SK-N-SH (cell line): Measurements from ENCODE around the gene TMEM245. TPM values are rescaled to one million over a fixed set of nuclear protein-coding genes. Genes with fewer than 3 reads are reported as not detected.

Experiments
- CTCF ChIA-PET: fragments of 300-600, 350-600 bp; formaldehyde crosslinking; extraction: SDS; loops from one replicate; lab custom pipeline; 2021; lab: Yijun Ruan, JAX
- POLR2A ChIA-PET: fragments of 350-600 bp; sonication (Branson Sonifier 250); formaldehyde crosslinking; extraction: SDS; loops from one replicate; lab custom pipeline; 2020; ENCODE audit warnings: antibody characterized with exemption, inconsistent platforms; lab: Yijun Ruan, JAX
- DNase-seq: peaks from one replicate; pipeline ENCODE4 v3.0.0; 2012
- H2AFZ ChIP-seq: fragments of 200-600 bp; sonication (generic); 2 replicates; pipeline ENCODE4 v1.8.1; 2016; ENCODE audit warnings: antibody characterized with exemption, mild to moderate bottlenecking, low read depth
- H3F3A ChIP-seq: fragments of 200-600 bp; sonication (generic); replicated peaks from 2 replicates; pipeline ENCODE3; 2016; ENCODE audit warnings: antibody characterized with exemption, mild to moderate bottlenecking; ENCODE audit not compliant: insufficient read depth
- H3K27ac ChIP-seq, 2 experiments: fragments of 200-500 bp in 1 of 2; fragments of 200-600 bp in 1 of 2; sonication (Bioruptor generic) in 1 of 2; sonication (generic), shearing (Covaris generic) in 1 of 2; 2 replicates each; pipeline versions ENCODE4 v1.5.1 to v1.6.1; 2014 to 2016; ENCODE audit warnings: low read depth in 2 of 2, inconsistent platforms in 1 of 2, low read length in 1 of 2, mild to moderate bottlenecking in 1 of 2, mixed read lengths in 1 of 2
- H3K27me3 ChIP-seq: fragments of 200-600 bp; sonication (generic), shearing (Covaris generic); 2 replicates; pipeline ENCODE4 v1.6.1; 2016; ENCODE audit warnings: mixed run types; ENCODE audit not compliant: insufficient read depth
- H3K36me3 ChIP-seq, 2 experiments: fragments of 200-500 bp in 1 of 2; fragments of 200-600 bp in 1 of 2; sonication (Bioruptor generic) in 1 of 2; sonication (generic) in 1 of 2; replicated peaks in 1 of 2; 2 replicates each; pipeline versions ENCODE3 to v1.5.1; 2014 to 2016; ENCODE audit warnings: low read length in 1 of 2, mild to moderate bottlenecking in 1 of 2; ENCODE audit not compliant: insufficient read depth in 2 of 2, control insufficient read depth in 1 of 2
- H3K4me1 ChIP-seq, 2 experiments: fragments of 200-500 bp in 1 of 2; fragments of 200-600 bp in 1 of 2; sonication (Bioruptor generic) in 1 of 2; sonication (generic), shearing (Covaris generic) in 1 of 2; 2 replicates each; pipeline versions ENCODE4 v1.5.1 to v1.6.1; 2014 to 2016; ENCODE audit warnings: low read depth in 1 of 2, low read length in 1 of 2, mixed run types in 1 of 2; ENCODE audit not compliant: insufficient read depth in 2 of 2, control insufficient read depth in 1 of 2
- H3K4me2 ChIP-seq: fragments of 200-600 bp; sonication (generic), shearing (Covaris generic); 2 replicates; pipeline ENCODE4 v1.6.1; 2017; ENCODE audit warnings: mixed run types
- H3K4me3 ChIP-seq, 2 experiments: fragments of 200-500 bp in 1 of 2; fragments of 200-600 bp in 1 of 2; sonication (Bioruptor generic) in 1 of 2; sonication (generic), shearing (Covaris generic) in 1 of 2; 2 replicates each; pipeline versions ENCODE4 v1.5.1 to v1.8.1; 2014 to 2016; ENCODE audit warnings: low read depth in 2 of 2, inconsistent platforms in 1 of 2, low read length in 1 of 2, mild to moderate bottlenecking in 1 of 2, mixed read lengths in 1 of 2, moderate library complexity in 1 of 2
- H3K79me2 ChIP-seq: fragments of 200-600 bp; sonication (generic); 2 replicates; pipeline ENCODE4 v1.8.1; 2017; ENCODE audit warnings: mild to moderate bottlenecking; ENCODE audit not compliant: insufficient read depth
- H3K9ac ChIP-seq: fragments of 200-600 bp; sonication (generic); 2 replicates; pipeline ENCODE4 v1.6.1; 2017; ENCODE audit warnings: mixed run types
- H3K9me2 ChIP-seq: fragments of 200-600 bp; sonication (generic); 2 replicates; pipeline ENCODE4 v1.6.1; 2017; ENCODE audit warnings: mixed run types
- H3K9me3 ChIP-seq: fragments of 200-600 bp; sonication (generic); 2 replicates; pipeline ENCODE4 v1.6.1; 2017; ENCODE audit warnings: mixed run types, mild to moderate bottlenecking, moderate library complexity
- H4K20me1 ChIP-seq: fragments of 200-600 bp; sonication (generic); 2 replicates; pipeline ENCODE4 v1.6.1; 2017; ENCODE audit warnings: mild to moderate bottlenecking, mixed run types; ENCODE audit not compliant: insufficient read depth
- CHD2 ChIP-seq: fragments of 150-350 bp; IDR thresholded peaks from 2 replicates; pipeline ENCODE4 v1.6.1; 2018; ENCODE audit warnings: low read length; ENCODE audit not compliant: partially characterized antibody
- CTCF ChIP-seq: fragments of 200-600 bp; sonication (generic); IDR thresholded peaks from 2 replicates; pipeline ENCODE4 v1.6.1; 2017; ENCODE audit warnings: antibody characterized with exemption, mild to moderate bottlenecking, moderate library complexity
- ELF1 ChIP-seq: IDR thresholded peaks from 2 replicates; pipeline ENCODE4 v1.4.0; 2012
- EP300 ChIP-seq, 2 experiments: IDR thresholded peaks; 2 replicates each; pipeline versions ENCODE4 v1.4.0 to v1.6.1; 2012; ENCODE audit warnings: borderline replicate concordance in 1 of 2, low read depth in 1 of 2, low read length in 1 of 2
- EZH2phosphoT487 ChIP-seq: fragments of 200-600 bp; sonication (generic); IDR thresholded peaks from 2 replicates; pipeline ENCODE4 v1.6.1; 2017; ENCODE audit warnings: low read depth, mixed run types, mild to moderate bottlenecking, antibody characterized with exemption, moderate library complexity, borderline replicate concordance
- FOSL2 ChIP-seq: IDR thresholded peaks from 2 replicates; pipeline ENCODE4 v1.4.0; 2012; ENCODE audit warnings: low read depth, mild to moderate bottlenecking, moderate library complexity, borderline replicate concordance
- FOXJ3 ChIP-seq: sonication (generic); formaldehyde crosslinking; IDR thresholded peaks from 2 replicates; pipeline ENCODE4 v1.5.1; 2020; ENCODE audit warnings: mild to moderate bottlenecking, missing genetic modification reagents
- GABPA ChIP-seq: IDR thresholded peaks from 2 replicates; pipeline ENCODE4 v1.4.0; 2012; ENCODE audit warnings: low read depth, mild to moderate bottlenecking
- IRF3 ChIP-seq: fragments of 150-350 bp; IDR thresholded peaks from 2 replicates; pipeline ENCODE4 v1.6.1; 2016; ENCODE audit warnings: mild to moderate bottlenecking, low read depth, low read length
- NFIC ChIP-seq: IDR thresholded peaks from 2 replicates; pipeline ENCODE4 v1.4.0; 2012; ENCODE audit warnings: borderline replicate concordance
- NRF1 ChIP-seq: IDR thresholded peaks from 2 replicates; pipeline ENCODE4 v1.6.1; 2012; ENCODE audit warnings: low read depth, mild to moderate bottlenecking, low read length
- RCOR1 ChIP-seq: fragments of 150-350 bp; IDR thresholded peaks from 2 replicates; pipeline ENCODE4 v1.6.1; 2017; ENCODE audit warnings: antibody characterized with exemption, low read length
- REST ChIP-seq: IDR thresholded peaks from 2 replicates; pipeline ENCODE4 v1.6.1; 2012; ENCODE audit warnings: mild to moderate bottlenecking, low read depth, low read length, moderate library complexity
- RXRA ChIP-seq: IDR thresholded peaks from 2 replicates; pipeline ENCODE4 v1.4.0; 2012; ENCODE audit warnings: low read depth, mild to moderate bottlenecking, borderline replicate concordance
- TAF1 ChIP-seq: IDR thresholded peaks from 2 replicates; pipeline ENCODE4 v1.6.1; 2012; ENCODE audit warnings: low read depth, mild to moderate bottlenecking, low read length, moderate library complexity, borderline replicate concordance
- TEAD4 ChIP-seq: IDR thresholded peaks from 2 replicates; pipeline ENCODE4 v1.4.0; 2012; ENCODE audit warnings: mild to moderate bottlenecking, borderline replicate concordance; ENCODE audit not compliant: insufficient read depth
- USF1 ChIP-seq: IDR thresholded peaks from 2 replicates; pipeline ENCODE4 v1.4.0; 2012; ENCODE audit warnings: low read depth, borderline replicate concordance
- YY1 ChIP-seq: IDR thresholded peaks from 2 replicates; pipeline ENCODE4 v1.4.0; 2012; ENCODE audit warnings: low read depth, mild to moderate bottlenecking
- ZBTB33 ChIP-seq: IDR thresholded peaks from 2 replicates; pipeline ENCODE4 v1.4.0; 2012; ENCODE audit warnings: low read depth, borderline replicate concordance
- polyA plus RNA-seq, 3 experiments: library from polyadenylated mRNA; depleted of rRNA; stranded (reverse); fragments of >200 nt; gene quantifications; 2 replicates each; pipeline ENCODE4 v1.2.3, GENCODE V29; 2012

The TMEM245 gene
- polyA plus RNA-seq, 1 of the 3 experiments (the other 2 are of a cell fraction), result 17.5 TPM

GRCh38 chr9:109017061-109017460 is 102.7 kb downstream of the TMEM245 start:
- no peak for DNase-seq
- CTCF ChIA-PET, result interaction anchor here (1.1 kb wide), 1 partner anchor 9 kb away, joined by 3 read pairs; no protein-coding TSS in a partner anchor
- POLR2A ChIA-PET, result no interaction called here

More at GRCh38 chr9:109017061-109017460, 102.7 kb downstream of the TMEM245 start:
- Histone ChIP-seq H3K4me1 (peaks cover under 1 to 9% of the 10 kb centered on the region in 2 experiments; a peak in 3 of 4 replicates), H3F3A (peaks cover 28% of the 10 kb centered on the region), H4K20me1 (peaks cover under 1% of the 10 kb centered on the region; the same call in 1 of the 2 replicates), H3K9ac (no peak overlapping the region), H3K4me2 (no peak overlapping the region), H2AFZ (no peak overlapping the region), H3K4me3 (no peak overlapping the region), H3K9me2 (no peaks in the 10 kb centered on the region), H3K36me3 (peaks cover 23 to 35% of the 10 kb centered on the region in 2 experiments), H3K27me3 (no peaks in the 10 kb centered on the region), H3K79me2 (peaks cover 1% of the 10 kb centered on the region; the same call in 1 of the 2 replicates), H3K27ac (no peak overlapping the region), H3K9me3 (no peaks in the 10 kb centered on the region)
- no peak for TF ChIP-seq FOSL2
- TF ChIP-seq EP300 (IDR thresholded peaks at IDR 0.05; ENCODE audit: borderline replicate concordance in 1 of 2, low read depth in 1 of 2, low read length in 1 of 2), result no peak
- TF ChIP-seq CTCF, result no peak
- TF ChIP-seq TEAD4, result no peak
- no peak for TF ChIP-seq TAF1
- no peak for TF ChIP-seq CHD2
- no peak for TF ChIP-seq IRF3
- TF ChIP-seq ELF1, result no peak
- no peak for TF ChIP-seq RXRA
- no peak for TF ChIP-seq NRF1
- TF ChIP-seq YY1, result no peak
- TF ChIP-seq EZH2phosphoT487, result no peak
- no peak for TF ChIP-seq ZBTB33
- TF ChIP-seq REST, result no peak
- TF ChIP-seq GABPA, result no peak
- TF ChIP-seq USF1, result no peak
- no peak for TF ChIP-seq NFIC
- TF ChIP-seq FOXJ3, result no peak
- TF ChIP-seq RCOR1, result no peak
